B cell (primary cell): Measurements from ENCODE around the gene PPP3CA. TPM values are rescaled to one million over a fixed set of nuclear protein-coding genes. Genes with fewer than 3 reads are reported as not detected.

ENCODE experiments used
- ATAC-seq: fragments of 200-7000 bp; cut with Tn5 transposase; one replicate; pipeline ENCODE4 v1.10.0; 2021; ENCODE audit warnings: low read depth, mild to moderate bottlenecking, moderate number of reproducible peaks, moderate library complexity
- CTCF ChIA-PET: fragments of 350-600 bp; sonication (Branson Sonifier 250); formaldehyde crosslinking; loops from one replicate; lab custom pipeline; 2021; ENCODE audit warnings: antibody characterized with exemption, inconsistent platforms; lab: Charles Lee
- POLR2A ChIA-PET: fragments of 350-600 bp; sonication (Branson Sonifier 250); formaldehyde crosslinking; loops from one replicate; lab custom pipeline; 2021; ENCODE audit warnings: antibody characterized with exemption; lab: Charles Lee
- DNase-seq: peaks from one replicate; pipeline ENCODE4 v3.0.0; 2013
- H2AFZ ChIP-seq: 2 replicates; pipeline ENCODE4 v1.6.1; 2012; ENCODE audit warnings: mild to moderate bottlenecking, low read depth, low read length; ENCODE audit not compliant: insufficient read depth, poor library complexity, severe bottlenecking
- H3K27ac ChIP-seq, 2 donors: 1 replicate in 1 of 2; 2 replicates in 1 of 2; pipeline ENCODE4 v1.5.1; 2012 to 2013; ENCODE audit warnings: low read length in 2 of 2, mild to moderate bottlenecking in 2 of 2, moderate library complexity in 1 of 2
- H3K27me3 ChIP-seq, 4 experiments: fragments of 200-600 bp in 1 of 4; sonication (generic) in 1 of 4; replicated peaks in 1 of 4; 1 replicate in 2 of 4; 2 replicates in 2 of 4; pipeline versions ENCODE4 v1.6.1 to v1.7.0; 2013 to 2016; ENCODE audit warnings: low read length in 3 of 4, mild to moderate bottlenecking in 2 of 4, mixed read lengths in 1 of 4, moderate library complexity in 1 of 4; ENCODE audit not compliant: insufficient read depth in 4 of 4, control insufficient read depth in 3 of 4; ENCODE audit errors: control extremely low read depth in 1 of 4
- H3K36me3 ChIP-seq, 2 experiments: replicated peaks in 1 of 2; 1 replicate in 1 of 2; 2 replicates in 1 of 2; pipeline versions ENCODE4 v1.6.1 to v1.7.1; 2013; ENCODE audit warnings: low read length in 1 of 2; ENCODE audit not compliant: insufficient read depth in 2 of 2, control insufficient read depth in 1 of 2; ENCODE audit errors: control extremely low read depth in 1 of 2, extremely low read depth in 1 of 2
- H3K4me1 ChIP-seq, 2 donors: fragments of 200-600 bp in 1 of 2; sonication (generic) in 1 of 2; 1 replicate in 1 of 2; 2 replicates in 1 of 2; pipeline versions ENCODE4 v1.5.1 to v1.6.1; 2013 to 2017; ENCODE audit warnings: low read length in 2 of 2; ENCODE audit not compliant: control insufficient read depth in 2 of 2, insufficient read depth in 2 of 2
- H3K4me2 ChIP-seq: replicated peaks from 2 replicates; pipeline ENCODE3; 2012; ENCODE audit warnings: mild to moderate bottlenecking, low read depth, low read length; ENCODE audit not compliant: poor library complexity, severe bottlenecking
- H3K4me3 ChIP-seq, 5 experiments: fragments of 200-600 bp in 1 of 5; sonication (generic) in 1 of 5; 1 replicate in 3 of 5; 2 replicates in 2 of 5; pipeline versions ENCODE4 v1.5.1 to v1.7.0; 2011 to 2016; ENCODE audit warnings: low read length in 4 of 5, mild to moderate bottlenecking in 4 of 5, low read depth in 2 of 5, control low read depth in 1 of 5, moderate library complexity in 1 of 5; ENCODE audit not compliant: insufficient read depth in 1 of 5; ENCODE audit errors: control extremely low read depth in 1 of 5, extremely low read depth in 1 of 5
- H3K79me2 ChIP-seq: fragments of 200-600 bp; sonication (generic); one replicate; pipeline ENCODE4 v1.6.0; 2016; ENCODE audit warnings: low read length; ENCODE audit not compliant: control insufficient read depth, insufficient read depth
- H3K9ac ChIP-seq: fragments of 200-600 bp; sonication (generic); 2 replicates; pipeline ENCODE4 v1.6.1; 2017; ENCODE audit warnings: mild to moderate bottlenecking, low read length, moderate library complexity
- H3K9me3 ChIP-seq, 3 donors: one replicate each; pipeline versions ENCODE4 v1.6.1 to v1.7.1; 2013; ENCODE audit warnings: low read length in 2 of 3; ENCODE audit not compliant: control insufficient read depth in 2 of 3, insufficient read depth in 1 of 3; ENCODE audit errors: control extremely low read depth in 1 of 3
- H4K20me1 ChIP-seq: 2 replicates; pipeline ENCODE4 v1.6.0; 2012; ENCODE audit warnings: mild to moderate bottlenecking, low read length; ENCODE audit not compliant: insufficient read depth, control insufficient read depth, poor library complexity, severe bottlenecking
- H3K27ac Mint-ChIP-seq: one replicate; pipeline ENCODE4 v1.8.0; 2021; ENCODE audit warnings: mixed read lengths
- H3K27me3 Mint-ChIP-seq: one replicate; pipeline ENCODE4 v1.8.0; 2021; ENCODE audit warnings: mixed read lengths
- H3K4me1 Mint-ChIP-seq: one replicate; pipeline ENCODE4 v1.8.0; 2021; ENCODE audit warnings: mixed read lengths
- H3K4me3 Mint-ChIP-seq: one replicate; pipeline ENCODE4 v1.8.0; 2021; ENCODE audit warnings: mixed read lengths
- H3K9me3 Mint-ChIP-seq: one replicate; pipeline ENCODE4 v1.8.0; 2022; ENCODE audit warnings: mixed read lengths; ENCODE audit not compliant: insufficient read depth
- EZH2 ChIP-seq: IDR thresholded peaks from 2 replicates; pipeline ENCODE4 v1.6.1; 2012; ENCODE audit warnings: borderline replicate concordance, low read depth, mild to moderate bottlenecking, moderate library complexity, low read length; ENCODE audit not compliant: insufficient read depth, poor library complexity, severe bottlenecking
- WGBS: methylation state at CpG from one replicate; pipeline ENCODE4 v1.1.5; 2013; ENCODE audit warnings: missing lambda C conversion rate; ENCODE audit not compliant: insufficient coverage; 5-methylcytosine and 5-hydroxymethylcytosine counted together
- intact Hi-C: fragments of 100-400 bp; cut with micrococcal nuclease; formaldehyde crosslinking; loops from one replicate; pipeline ENCODE4 v1.10.0; 2022
- polyA plus RNA-seq: library from polyadenylated mRNA; depleted of rRNA; stranded (reverse); fragments of >200 nt; gene quantifications from 2 replicates; pipeline ENCODE4 v1.2.3, GENCODE V29; 2012
- total RNA-seq, 2 donors: library from RNA; stranded (reverse); fragments of 120-200 nt in 1 of 2; gene quantifications; 1 replicate in 1 of 2; 2 replicates in 1 of 2; pipeline versions ENCODE4 v1.2.3 to v1.2.4, GENCODE V29; 2013 to 2022
- TF ChIP-seq, protein P1 (sequence below): fragments of 200-600 bp; IDR thresholded peaks from one replicate; pipeline ENCODE4 v1.8.0; 2022; ENCODE audit warnings: antibody characterized with exemption, mild to moderate bottlenecking

The PPP3CA gene
- total and polyA plus RNA-seq, 2 donors (not counting 1 experiment from before 2014, with no cell fraction given) = 14.3 to 85.1 TPM

DNA sequence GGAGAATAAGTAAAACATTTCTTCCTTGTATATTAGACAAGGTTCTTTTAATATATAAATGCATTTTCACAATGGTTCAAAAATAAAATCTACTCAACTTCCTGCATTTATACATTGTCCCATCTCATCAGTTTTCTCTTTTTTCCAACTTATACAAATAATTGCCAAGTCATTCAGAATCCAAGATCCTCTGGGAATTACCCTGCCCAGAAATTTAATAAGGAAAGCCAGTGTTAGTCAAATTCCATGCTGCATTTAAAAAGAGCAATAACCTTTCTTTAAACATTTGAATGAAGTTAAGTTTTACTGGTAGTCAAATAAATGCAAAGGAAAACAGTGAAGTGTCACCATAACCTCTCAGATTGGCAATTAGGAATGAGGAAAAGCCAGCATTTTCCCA is 357.9 kb downstream of the PPP3CA start:
- H3K4me3 ChIP-seq = no peak overlapping the region
- H3K36me3 ChIP-seq = no peaks in the 10 kb centered on the region
- no peaks in the 10 kb centered on the region for H3K9me3 Mint-ChIP-seq
- H3K79me2 ChIP-seq = no peaks in the 10 kb centered on the region
- H3K27me3 ChIP-seq = no peaks in the 10 kb centered on the region
- TF ChIP-seq EZH2 = no peak
- ChIA-PET CTCF (no interaction called here), POLR2A (no interaction called here)
- intact Hi-C loops = no loop called here
- H3K4me1 ChIP-seq = no peaks in the 10 kb centered on the region
- H3K9ac ChIP-seq = no peak overlapping the region
- H2AFZ ChIP-seq = no peak overlapping the region
- H3K27ac Mint-ChIP-seq = no peak overlapping the region
- no peak overlapping the region for H3K27ac ChIP-seq
- H3K4me2 ChIP-seq = no peak overlapping the region
- no peaks in the 10 kb centered on the region for H3K4me1 Mint-ChIP-seq
- peaks cover 0 to 5% (median 0%) of the 10 kb centered on the region in 3 donors for H3K9me3 ChIP-seq
- DNase-seq = no peak
- no peak overlapping the region for H3K4me3 Mint-ChIP-seq
- no peak for ATAC-seq
- no peaks in the 10 kb centered on the region for H4K20me1 ChIP-seq
- H3K27me3 Mint-ChIP-seq = no peaks in the 10 kb centered on the region

- Mint-ChIP-seq H3K4me3 (no peak overlapping the region), H3K4me1 (no peaks in the 10 kb centered on the region), H3K9me3 (no peaks in the 10 kb centered on the region), H3K27me3 (no peaks in the 10 kb centered on the region), H3K27ac (no peak overlapping the region)
- DNase-seq = no peak
- Histone ChIP-seq H3K9me3 (peaks cover 0 to 5% (median 0%) of the 10 kb centered on the region in 3 donors), H3K27ac (no peak overlapping the region), H2AFZ (no peak overlapping the region), H3K9ac (no peak overlapping the region), H4K20me1 (no peaks in the 10 kb centered on the region), H3K36me3 (no peaks in the 10 kb centered on the region), H3K27me3 (no peaks in the 10 kb centered on the region), H3K4me2 (no peak overlapping the region), H3K79me2 (no peaks in the 10 kb centered on the region), H3K4me1 (no peaks in the 10 kb centered on the region), H3K4me3 (no peak overlapping the region)
- TF ChIP-seq, protein P1, sequence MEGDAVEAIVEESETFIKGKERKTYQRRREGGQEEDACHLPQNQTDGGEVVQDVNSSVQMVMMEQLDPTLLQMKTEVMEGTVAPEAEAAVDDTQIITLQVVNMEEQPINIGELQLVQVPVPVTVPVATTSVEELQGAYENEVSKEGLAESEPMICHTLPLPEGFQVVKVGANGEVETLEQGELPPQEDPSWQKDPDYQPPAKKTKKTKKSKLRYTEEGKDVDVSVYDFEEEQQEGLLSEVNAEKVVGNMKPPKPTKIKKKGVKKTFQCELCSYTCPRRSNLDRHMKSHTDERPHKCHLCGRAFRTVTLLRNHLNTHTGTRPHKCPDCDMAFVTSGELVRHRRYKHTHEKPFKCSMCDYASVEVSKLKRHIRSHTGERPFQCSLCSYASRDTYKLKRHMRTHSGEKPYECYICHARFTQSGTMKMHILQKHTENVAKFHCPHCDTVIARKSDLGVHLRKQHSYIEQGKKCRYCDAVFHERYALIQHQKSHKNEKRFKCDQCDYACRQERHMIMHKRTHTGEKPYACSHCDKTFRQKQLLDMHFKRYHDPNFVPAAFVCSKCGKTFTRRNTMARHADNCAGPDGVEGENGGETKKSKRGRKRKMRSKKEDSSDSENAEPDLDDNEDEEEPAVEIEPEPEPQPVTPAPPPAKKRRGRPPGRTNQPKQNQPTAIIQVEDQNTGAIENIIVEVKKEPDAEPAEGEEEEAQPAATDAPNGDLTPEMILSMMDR = no peak
- no peak for TF ChIP-seq EZH2
- ChIA-PET CTCF (no interaction called here), POLR2A (no interaction called here)
- WGBS = 75% methylated on average over 2 of the region's 4 CpGs
- intact Hi-C loops = no loop called here
- ATAC-seq = no peak
Measured at GRCh38 chr4:100988876-100989275, 358.4 kb downstream of the PPP3CA start.
